GM13976 (cell line): ENCODE measurements around the gene CDC42BPA.

Experiments
- DNase-seq: peaks from one replicate; pipeline ENCODE4 v3.0.0; 2012; ENCODE audit warnings: low spot score
- in situ Hi-C: fragments of 300-500 bp; cut with MboI; formaldehyde crosslinking; loops from one replicate; pipeline ENCODE4 v1.12.0; 2022; ENCODE audit warnings: low sequenced_read_pairs, mixed read lengths, inconsistent platforms; ENCODE audit not compliant: unreplicated experiment
- TF ChIP-seq, protein P1 (sequence below): IDR thresholded peaks from 2 replicates; pipeline ENCODE4 v1.5.1; 2012; ENCODE audit warnings: borderline replicate concordance, mild to moderate bottlenecking; ENCODE audit not compliant: insufficient read depth; ENCODE audit errors: extremely low read depth, missing control alignments, control extremely low read depth

The CDC42BPA gene

DNA sequence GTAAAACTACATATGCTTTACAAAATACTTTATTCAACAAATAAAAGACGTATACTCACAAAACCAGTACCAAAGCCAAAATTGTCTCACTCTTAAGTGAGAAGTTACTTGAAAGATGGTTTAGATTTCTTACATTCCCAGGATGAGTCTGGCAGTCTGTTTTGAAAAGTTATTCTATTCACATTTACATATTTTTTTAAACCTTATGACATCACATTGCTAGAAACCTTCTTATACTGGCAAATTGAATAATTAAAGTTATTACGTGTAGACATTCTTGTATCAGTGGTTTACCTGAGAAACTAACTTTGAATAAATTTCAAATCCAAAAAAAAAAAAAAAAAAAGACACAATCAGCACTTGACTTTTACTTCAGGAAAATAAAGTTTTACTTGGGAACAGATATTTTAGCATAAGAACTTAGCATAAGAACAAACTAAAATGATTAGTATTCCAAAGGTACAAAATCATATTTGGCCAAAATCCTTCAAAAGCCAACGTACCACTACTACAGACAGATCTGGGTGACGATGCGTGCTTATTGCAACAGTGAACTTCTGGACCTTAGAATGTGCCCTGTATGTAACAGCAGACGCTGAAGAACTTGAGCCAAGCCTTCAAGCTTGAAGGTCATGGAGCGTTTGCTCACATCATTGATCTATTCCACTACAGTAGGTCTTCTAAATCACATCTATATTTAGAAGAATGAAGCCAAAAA, 2.5 kb downstream of the CDC42BPA start:
- TF ChIP-seq, protein P1, sequence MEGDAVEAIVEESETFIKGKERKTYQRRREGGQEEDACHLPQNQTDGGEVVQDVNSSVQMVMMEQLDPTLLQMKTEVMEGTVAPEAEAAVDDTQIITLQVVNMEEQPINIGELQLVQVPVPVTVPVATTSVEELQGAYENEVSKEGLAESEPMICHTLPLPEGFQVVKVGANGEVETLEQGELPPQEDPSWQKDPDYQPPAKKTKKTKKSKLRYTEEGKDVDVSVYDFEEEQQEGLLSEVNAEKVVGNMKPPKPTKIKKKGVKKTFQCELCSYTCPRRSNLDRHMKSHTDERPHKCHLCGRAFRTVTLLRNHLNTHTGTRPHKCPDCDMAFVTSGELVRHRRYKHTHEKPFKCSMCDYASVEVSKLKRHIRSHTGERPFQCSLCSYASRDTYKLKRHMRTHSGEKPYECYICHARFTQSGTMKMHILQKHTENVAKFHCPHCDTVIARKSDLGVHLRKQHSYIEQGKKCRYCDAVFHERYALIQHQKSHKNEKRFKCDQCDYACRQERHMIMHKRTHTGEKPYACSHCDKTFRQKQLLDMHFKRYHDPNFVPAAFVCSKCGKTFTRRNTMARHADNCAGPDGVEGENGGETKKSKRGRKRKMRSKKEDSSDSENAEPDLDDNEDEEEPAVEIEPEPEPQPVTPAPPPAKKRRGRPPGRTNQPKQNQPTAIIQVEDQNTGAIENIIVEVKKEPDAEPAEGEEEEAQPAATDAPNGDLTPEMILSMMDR, result no peak
- no peak for DNase-seq
- in situ Hi-C loops, result no loop called here

DNA sequence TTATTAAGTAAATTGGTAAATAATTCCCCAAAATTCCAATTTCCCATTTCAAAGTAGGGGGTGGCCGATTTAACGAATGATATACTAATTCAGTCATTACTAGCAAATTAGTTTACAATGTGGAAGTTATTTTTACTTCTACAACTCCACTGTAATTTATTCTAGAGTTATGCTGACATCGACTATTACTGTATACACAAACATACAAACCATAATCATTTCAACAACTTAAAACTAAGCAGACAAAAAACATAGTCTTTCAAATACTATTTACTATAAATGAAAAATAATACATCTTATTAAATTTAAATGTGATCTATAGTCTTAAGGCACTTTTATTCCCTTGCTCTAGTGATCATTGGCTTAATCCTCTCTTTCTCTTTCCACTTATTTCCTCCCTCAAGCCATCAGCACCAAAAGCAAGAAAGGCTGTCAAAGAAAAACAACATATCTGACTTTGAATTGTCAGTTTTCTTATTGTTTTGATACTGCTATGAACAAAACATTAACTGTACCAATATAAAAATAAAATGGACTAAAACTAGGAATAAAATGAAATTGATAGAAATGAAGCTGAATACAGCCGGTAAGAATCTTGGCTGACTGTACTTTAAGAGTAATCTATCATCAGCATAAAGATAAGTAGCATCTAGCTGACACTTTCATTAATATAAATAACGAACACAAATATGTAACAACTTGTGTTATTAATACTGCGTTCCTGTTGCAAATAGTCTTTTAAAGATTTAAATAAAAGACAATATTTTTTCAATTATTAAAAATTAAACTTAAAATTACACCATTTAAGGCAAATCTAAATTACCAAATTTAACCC, 4.1 kb downstream of the CDC42BPA start:
- no peak for DNase-seq
- in situ Hi-C loops, result no loop called here
- TF ChIP-seq, protein P1, result no peak

DNA sequence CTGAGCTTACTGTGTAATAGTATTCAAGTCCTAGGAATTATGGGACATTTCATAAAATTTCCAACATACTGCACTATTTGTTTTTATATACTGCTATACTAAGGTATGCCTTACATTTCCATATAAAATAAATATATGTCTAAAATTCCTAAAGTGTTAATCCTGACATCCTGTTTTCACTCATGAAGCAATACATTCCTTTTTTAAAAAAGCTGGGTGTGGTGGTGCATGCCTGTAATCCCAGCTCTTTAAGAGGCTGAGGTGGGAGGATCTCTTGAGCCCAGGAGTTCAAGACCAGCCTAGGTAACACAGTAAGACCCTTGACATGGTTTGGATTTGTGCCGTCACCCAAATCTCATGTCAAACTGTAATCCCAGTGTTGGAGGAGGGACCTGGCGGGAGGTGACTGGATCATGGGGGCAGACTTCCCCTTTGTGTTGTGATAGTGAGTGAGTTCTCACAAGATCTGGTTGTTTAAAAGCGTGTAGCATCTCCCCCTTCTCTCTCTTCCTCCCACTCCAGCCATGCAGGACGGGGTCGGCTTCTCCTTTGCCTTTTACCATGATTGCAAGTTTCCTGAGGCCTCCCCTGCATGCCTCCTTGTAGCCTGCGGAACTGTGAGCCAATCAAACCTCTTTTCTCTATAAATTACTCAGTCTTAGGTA, 5.8 kb downstream of the CDC42BPA start:
- in situ Hi-C loops, result no loop called here
- DNase-seq, result no peak
- TF ChIP-seq, protein P1, result no peak

DNA sequence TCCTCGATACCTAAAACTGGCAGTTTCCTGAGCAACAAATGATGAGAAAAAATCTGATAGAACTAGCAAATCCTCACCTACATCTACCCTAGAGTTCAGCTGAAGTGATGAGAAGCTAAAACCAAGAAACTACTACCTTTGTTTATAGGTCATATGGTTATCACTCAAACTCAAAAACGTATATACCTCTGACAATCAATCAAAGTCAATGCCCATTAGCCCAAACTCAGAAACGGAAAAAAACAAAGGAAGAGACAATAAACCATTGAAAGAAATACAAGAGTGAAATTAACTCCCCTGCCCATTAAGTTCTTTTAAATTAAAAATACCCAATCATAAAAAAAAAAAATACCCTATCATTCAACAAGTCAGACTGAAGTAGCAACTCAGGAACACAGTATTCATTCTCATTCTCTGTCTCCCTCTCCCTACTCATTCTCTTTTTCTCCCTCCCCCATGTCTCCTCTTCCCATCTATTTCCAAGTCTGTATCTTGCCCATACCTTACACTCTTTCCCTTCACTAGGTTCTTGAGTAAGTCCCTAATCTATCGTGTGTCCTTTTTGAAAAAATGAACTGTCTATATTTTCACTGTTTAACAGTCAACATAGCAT, 6.8 kb downstream of the CDC42BPA start:
- in situ Hi-C loops, result no loop called here
- DNase-seq, result no peak
- TF ChIP-seq, protein P1, result no peak

DNA sequence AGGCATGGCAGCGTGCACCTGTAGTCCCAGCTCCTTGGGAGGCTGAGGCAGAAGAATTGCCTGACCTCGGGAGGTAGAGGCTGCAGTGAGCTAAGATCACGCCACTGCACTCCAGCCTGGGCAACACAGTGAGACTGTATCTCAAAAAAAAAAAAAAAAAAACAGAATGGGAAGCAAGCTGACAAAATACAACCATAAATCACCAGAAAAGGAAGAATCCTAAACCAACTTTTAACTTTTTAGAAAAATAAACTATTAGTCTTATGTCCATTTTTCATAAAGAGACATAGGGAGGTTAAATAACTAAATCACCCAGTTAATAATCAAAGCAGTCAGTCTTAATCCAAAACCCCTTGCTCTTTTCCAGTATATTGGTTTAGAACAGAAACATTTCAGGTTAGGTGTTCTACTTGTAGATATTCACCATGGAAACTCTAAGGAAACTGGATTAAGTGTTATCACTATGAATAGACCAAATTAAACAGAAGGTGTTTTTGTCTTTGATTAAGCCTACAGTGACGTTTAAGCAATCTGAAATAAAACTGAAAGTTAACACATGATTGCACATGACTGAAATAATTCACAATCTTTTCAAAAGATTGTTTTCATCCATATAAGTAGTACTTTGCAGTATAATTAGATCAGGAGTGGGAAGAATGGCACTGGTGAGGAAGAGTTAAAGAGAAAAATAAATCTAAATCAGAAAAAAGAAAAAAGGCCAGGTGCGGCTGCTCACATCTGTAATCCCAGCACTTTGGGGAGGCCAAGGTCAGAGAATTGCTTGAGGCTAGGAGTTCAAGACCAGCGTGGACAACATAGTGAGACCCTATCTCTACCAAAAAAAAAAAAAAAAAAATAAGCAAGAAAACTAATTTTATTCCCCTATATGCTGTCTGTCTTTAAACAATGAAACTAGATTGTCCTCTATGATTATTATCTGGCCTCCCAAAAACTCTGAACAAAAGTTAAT, 9.6 kb downstream of the CDC42BPA start:
- in situ Hi-C loops, result no loop called here
- TF ChIP-seq, protein P1, result no peak
- DNase-seq, result no peak
